Colonic mucosa (tissue), 4 donors: Measurements from ENCODE around the gene DST. TPM values are rescaled to one million over a fixed set of nuclear protein-coding genes. Genes with fewer than 3 reads are reported as not detected.

Source experiments
- DNase-seq: peaks from one replicate; pipeline ENCODE4 v3.0.0-alpha.2; 2020
- H3K27ac ChIP-seq: fragments of 200-600 bp; one replicate; pipeline ENCODE4 v1.8.0; 2021
- H3K27me3 ChIP-seq: fragments of 200-600 bp; one replicate; pipeline ENCODE4 v1.8.0; 2021
- H3K36me3 ChIP-seq: fragments of 200-600 bp; one replicate; pipeline ENCODE4 v1.8.0; 2021
- H3K4me1 ChIP-seq: fragments of 200-600 bp; one replicate; pipeline ENCODE4 v1.8.0; 2021; ENCODE audit warnings: mild to moderate bottlenecking
- H3K4me3 ChIP-seq: fragments of 200-600 bp; one replicate; pipeline ENCODE4 v1.8.0; 2021
- H3K9ac ChIP-seq, 2 donors: one replicate each; pipeline ENCODE4 v1.7.0; 2013; ENCODE audit warnings: control low read depth in 2 of 2, low read depth in 2 of 2, low read length in 2 of 2
- H3K9me3 ChIP-seq: fragments of 200-600 bp; one replicate; pipeline ENCODE4 v1.8.0; 2021
- intact Hi-C: fragments of 100-400 bp; cut with DNase I; formaldehyde crosslinking; loops from one replicate; pipeline ENCODE4 v1.14.1; 2022
- total RNA-seq, 2 donors: library from RNA; stranded (reverse); fragmentation: NEBNext Ultra II Directional in 1 of 2; extraction: Animal tissue kit (Norgen Biotek cat#: 25700) in 1 of 2; gene quantifications; one replicate each; pipeline ENCODE4 v1.2.1, GENCODE V29; 2021
- TF ChIP-seq, protein P1 (sequence below): fragments of 200-600 bp; IDR thresholded peaks from one replicate; pipeline ENCODE4 v1.8.0; 2022; ENCODE audit warnings: antibody characterized with exemption, mild to moderate bottlenecking
- donor health status: healthy.
- donor health status: DM: no; HTN: no; CAD: no.
- donor health status: DM: no; HTN: no; CAD: no.

DST gene
- total RNA-seq, 2 donors from 2014 or later = 115 to 197 TPM

DNA sequence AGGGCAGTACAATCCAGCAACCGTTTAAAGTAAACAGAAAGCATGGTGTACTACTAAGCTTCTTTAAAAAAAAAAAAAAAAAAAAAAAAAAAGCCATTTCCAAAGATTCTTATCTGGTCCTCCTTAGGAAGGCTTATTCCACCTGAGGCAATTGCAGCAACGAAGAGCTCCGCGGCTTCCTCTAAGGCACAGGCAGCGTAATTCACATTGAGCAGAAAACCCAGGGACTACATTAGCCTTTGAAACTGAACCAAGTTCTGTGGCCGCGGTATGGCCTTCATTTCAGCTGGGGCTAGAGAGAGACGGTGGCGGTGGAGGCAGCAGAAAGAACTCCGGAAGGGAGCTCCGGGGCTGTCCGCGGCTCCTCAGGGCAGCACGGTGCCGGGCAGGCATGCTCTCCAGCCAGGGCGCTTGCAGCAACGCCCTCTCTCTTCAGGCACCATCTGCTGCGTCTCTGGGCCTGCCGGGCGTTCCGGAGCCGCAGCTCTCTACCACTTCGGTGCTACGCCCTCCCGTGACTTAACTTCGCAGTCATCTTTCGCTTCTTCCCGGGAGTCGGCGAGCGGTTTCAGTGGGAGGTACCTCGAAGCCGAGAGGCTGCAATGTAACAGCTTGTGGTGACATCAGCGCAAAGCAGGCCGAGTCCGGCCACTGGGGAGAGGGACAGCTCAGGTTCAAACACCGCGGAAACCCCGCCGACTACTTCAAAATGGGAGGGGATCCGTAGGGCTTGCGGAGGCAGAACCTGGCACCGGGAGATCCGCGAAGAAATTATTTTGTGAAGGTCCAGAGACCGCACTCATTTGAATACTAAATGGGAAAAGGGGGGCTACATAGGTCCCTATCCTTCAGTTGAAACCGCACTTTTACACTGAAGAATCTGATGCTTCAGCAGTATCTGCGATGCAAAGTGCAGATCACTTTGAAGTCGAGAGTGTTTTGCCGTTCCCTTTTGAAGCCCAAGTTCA, 100.0 kb downstream of the DST start:
- intact Hi-C loops = no loop called here
- H3K27me3 ChIP-seq = no peaks in the 10 kb centered on the region
- H3K4me3 ChIP-seq = peak overlapping the region; percentile 36
- TF ChIP-seq, protein P1, sequence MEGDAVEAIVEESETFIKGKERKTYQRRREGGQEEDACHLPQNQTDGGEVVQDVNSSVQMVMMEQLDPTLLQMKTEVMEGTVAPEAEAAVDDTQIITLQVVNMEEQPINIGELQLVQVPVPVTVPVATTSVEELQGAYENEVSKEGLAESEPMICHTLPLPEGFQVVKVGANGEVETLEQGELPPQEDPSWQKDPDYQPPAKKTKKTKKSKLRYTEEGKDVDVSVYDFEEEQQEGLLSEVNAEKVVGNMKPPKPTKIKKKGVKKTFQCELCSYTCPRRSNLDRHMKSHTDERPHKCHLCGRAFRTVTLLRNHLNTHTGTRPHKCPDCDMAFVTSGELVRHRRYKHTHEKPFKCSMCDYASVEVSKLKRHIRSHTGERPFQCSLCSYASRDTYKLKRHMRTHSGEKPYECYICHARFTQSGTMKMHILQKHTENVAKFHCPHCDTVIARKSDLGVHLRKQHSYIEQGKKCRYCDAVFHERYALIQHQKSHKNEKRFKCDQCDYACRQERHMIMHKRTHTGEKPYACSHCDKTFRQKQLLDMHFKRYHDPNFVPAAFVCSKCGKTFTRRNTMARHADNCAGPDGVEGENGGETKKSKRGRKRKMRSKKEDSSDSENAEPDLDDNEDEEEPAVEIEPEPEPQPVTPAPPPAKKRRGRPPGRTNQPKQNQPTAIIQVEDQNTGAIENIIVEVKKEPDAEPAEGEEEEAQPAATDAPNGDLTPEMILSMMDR = peak; percentile 16
- no peaks in the 10 kb centered on the region for H3K36me3 ChIP-seq
- peak; percentile 92 for DNase-seq
- peak overlapping the region; percentile 66 to 84 for H3K9ac ChIP-seq
- H3K9me3 ChIP-seq = no peaks in the 10 kb centered on the region
- H3K27ac ChIP-seq = peak overlapping the region; percentile 82
- no peaks in the 10 kb centered on the region for H3K4me1 ChIP-seq

DNA sequence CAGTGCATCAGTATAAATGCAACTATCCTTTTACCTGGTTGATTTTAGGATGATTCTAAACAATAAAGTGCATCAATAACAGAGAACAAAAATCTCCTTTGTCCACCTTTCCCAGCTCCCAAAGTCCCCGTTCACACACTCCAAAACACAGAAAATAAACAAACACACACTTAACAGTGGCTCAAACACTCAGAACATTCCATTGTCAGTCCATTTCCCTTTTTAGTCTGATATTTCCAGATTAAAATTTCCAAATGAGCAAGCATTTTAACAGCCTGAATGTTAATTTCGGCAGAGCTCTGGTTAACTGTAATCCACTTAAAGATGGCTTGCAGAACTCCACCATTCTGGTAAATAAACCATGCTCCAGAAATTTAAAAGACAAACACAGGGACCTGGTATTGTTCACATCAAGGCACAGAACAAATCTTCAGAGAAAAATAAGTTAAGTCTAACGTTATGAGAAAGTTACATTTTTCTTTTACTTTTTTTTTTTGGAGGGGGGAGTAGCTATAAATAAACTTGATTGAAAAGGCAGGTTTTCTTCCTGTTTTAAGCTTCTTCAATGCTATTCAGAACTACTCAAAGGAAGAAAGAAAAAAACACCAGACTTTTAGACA, 100.8 kb downstream of the DST start:
- Histone ChIP-seq H3K4me1 (no peaks in the 10 kb centered on the region), H3K27me3 (no peaks in the 10 kb centered on the region), H3K36me3 (no peaks in the 10 kb centered on the region), H3K4me3 (peak overlapping the region; percentile 36), H3K27ac (peak overlapping the region; percentile 82), H3K9ac (peak overlapping the region in 1 of 2 donors; percentile 84), H3K9me3 (no peaks in the 10 kb centered on the region)
- no peak for DNase-seq
- intact Hi-C loops = no loop called here
- TF ChIP-seq, protein P1 = no peak

DNA sequence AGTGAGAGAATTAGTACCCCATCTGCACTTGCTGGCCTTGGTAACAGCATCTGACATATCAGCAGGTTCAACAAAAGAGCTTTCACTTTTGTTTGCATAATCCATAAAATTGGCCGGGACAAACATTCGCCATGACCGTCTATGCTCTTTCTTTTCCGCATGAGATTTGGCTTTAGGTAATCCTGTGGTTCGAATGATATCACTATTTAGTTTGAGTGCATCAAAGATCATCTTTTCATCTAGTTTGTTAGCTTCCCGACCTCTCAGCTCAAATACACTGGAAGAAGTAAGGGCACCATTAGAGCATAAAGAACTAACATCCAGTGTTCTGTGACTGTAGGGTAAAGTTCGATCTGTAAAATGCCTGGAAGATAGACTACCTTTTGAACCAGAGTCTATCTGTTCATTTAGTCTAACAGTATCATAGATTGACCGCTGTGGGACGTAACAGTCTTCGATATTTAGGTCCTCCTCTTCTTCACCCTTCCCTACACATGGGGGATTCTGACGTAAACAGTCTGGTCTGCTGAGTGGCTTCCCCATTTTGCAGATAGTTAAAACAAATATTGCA, 101.6 kb downstream of the DST start:
- intact Hi-C loops = no loop called here
- Histone ChIP-seq H3K27ac (peak overlapping the region; percentile 82), H3K36me3 (no peaks in the 10 kb centered on the region), H3K4me1 (no peaks in the 10 kb centered on the region), H3K27me3 (no peaks in the 10 kb centered on the region), H3K4me3 (peak overlapping the region; percentile 36), H3K9me3 (no peaks in the 10 kb centered on the region), H3K9ac (peak overlapping the region; percentile 14 to 84)
- DNase-seq = no peak
- TF ChIP-seq, protein P1 = no peak

DNA sequence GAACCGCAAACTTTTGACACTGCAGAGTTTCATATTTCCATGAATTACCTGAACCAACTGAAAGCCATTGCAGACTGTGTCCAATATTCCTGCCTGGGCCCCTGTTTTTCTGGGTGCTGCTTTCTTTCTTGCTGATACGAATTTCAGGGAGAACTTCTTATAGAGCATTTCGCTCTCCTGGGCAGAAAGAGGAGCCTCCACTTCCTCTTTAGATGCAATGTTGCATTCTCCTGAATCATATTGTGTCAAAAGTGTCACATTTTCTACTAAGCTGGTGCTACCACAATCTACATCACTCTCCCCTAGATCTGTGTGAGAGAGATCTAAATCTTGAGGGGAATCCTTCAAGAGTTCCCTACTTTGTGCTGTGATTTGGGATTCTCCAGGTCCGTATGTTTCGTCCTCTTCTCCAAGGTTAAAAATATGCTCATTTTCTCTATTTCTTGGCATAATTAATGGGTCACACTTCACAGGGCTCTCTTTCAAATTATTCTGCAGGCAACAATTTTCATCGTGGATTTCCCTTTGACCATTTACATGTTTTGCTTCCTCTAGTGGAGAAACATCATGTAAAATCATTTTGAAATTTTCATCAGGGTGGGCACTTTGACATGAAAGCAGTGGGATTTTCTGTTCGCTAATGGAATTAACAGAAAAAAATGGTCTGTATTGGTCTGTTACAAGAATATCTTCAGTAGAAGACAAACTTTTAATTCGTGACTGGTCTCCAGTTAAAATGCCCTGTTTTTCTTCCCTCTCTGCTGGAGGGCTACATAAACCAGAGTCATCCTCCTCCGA, 102.3 kb downstream of the DST start:
- no peaks in the 10 kb centered on the region for H3K27me3 ChIP-seq
- H3K36me3 ChIP-seq = no peaks in the 10 kb centered on the region
- intact Hi-C loops = no loop called here
- H3K4me1 ChIP-seq = no peaks in the 10 kb centered on the region
- H3K9me3 ChIP-seq = no peaks in the 10 kb centered on the region
- no peak for DNase-seq
- H3K9ac ChIP-seq = peak overlapping the region in 1 of 2 donors; percentile 84
- H3K27ac ChIP-seq = peak overlapping the region; percentile 82
- TF ChIP-seq, protein P1 = no peak
- H3K4me3 ChIP-seq = peak overlapping the region; percentile 11
